HepG2 (cell line): ENCODE results near the gene FAM222B.

Experiments used
- CENPT ChIP-seq: sonication (generic); formaldehyde crosslinking; IDR thresholded peaks from 2 replicates; pipeline ENCODE4 v1.8.0; 2022; ENCODE audit warnings: low read depth, mild to moderate bottlenecking, moderate library complexity, missing genetic modification reagents
- MZF1 ChIP-seq: sonication (generic); formaldehyde crosslinking; IDR thresholded peaks from 2 replicates; pipeline ENCODE4 v1.8.1; 2023; ENCODE audit warnings: mild to moderate bottlenecking, missing genetic modification reagents, borderline replicate concordance
- TF ChIP-seq, protein P1 (sequence below): sonication (generic); formaldehyde crosslinking; IDR thresholded peaks from 2 replicates; pipeline ENCODE4 v1.5.0; 2020; ENCODE audit warnings: mild to moderate bottlenecking, missing genetic modification reagents, moderate library complexity

- TF ChIP-seq, protein P1, sequence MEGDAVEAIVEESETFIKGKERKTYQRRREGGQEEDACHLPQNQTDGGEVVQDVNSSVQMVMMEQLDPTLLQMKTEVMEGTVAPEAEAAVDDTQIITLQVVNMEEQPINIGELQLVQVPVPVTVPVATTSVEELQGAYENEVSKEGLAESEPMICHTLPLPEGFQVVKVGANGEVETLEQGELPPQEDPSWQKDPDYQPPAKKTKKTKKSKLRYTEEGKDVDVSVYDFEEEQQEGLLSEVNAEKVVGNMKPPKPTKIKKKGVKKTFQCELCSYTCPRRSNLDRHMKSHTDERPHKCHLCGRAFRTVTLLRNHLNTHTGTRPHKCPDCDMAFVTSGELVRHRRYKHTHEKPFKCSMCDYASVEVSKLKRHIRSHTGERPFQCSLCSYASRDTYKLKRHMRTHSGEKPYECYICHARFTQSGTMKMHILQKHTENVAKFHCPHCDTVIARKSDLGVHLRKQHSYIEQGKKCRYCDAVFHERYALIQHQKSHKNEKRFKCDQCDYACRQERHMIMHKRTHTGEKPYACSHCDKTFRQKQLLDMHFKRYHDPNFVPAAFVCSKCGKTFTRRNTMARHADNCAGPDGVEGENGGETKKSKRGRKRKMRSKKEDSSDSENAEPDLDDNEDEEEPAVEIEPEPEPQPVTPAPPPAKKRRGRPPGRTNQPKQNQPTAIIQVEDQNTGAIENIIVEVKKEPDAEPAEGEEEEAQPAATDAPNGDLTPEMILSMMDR (CRISPR knock-in tag), result no peak
- TF ChIP-seq MZF1 (CRISPR knock-in tag), result no peak
- no peak for TF ChIP-seq CENPT (CRISPR knock-in tag)
Observed at GRCh38 chr17:28723159-28723835, 119.3 kb downstream of the FAM222B start.
